WTC11 (cell line): Measurements from ENCODE around the gene CHST3. TPM values are rescaled to one million over a fixed set of nuclear protein-coding genes. Genes with fewer than 3 reads are reported as not detected.

ENCODE experiments used
- ATAC-seq: fragments of 200-7000 bp; cut with Tn5 transposase; 2 replicates; pipeline ENCODE4 v1.10.0; 2021; ENCODE audit warnings: mild to moderate bottlenecking, moderate library complexity
- CTCF ChIA-PET: fragments of 300-600 bp; sonication (Branson Sonifier 250); formaldehyde crosslinking; loops from one replicate; lab custom pipeline; 2021; ENCODE audit warnings: antibody characterized with exemption; lab: Charles Lee
- POLR2A ChIA-PET: fragments of 350-600 bp; sonication (Branson Sonifier 250); formaldehyde crosslinking; loops from one replicate; lab custom pipeline; 2021; ENCODE audit warnings: antibody characterized with exemption; lab: Charles Lee
- DNase-seq: peaks from one replicate; pipeline ENCODE4 v3.0.0; 2021; ENCODE audit warnings: low spot score
- H3K27ac Mint-ChIP-seq: 2 replicates; pipeline ENCODE4 v1.8.0; 2021; ENCODE audit warnings: mixed read lengths
- H3K27me3 Mint-ChIP-seq: 2 replicates; pipeline ENCODE4 v1.8.0; 2021; ENCODE audit warnings: low read depth, mild to moderate bottlenecking, moderate library complexity, mixed read lengths
- H3K36me3 Mint-ChIP-seq: 2 replicates; pipeline ENCODE4 v1.8.0; 2021; ENCODE audit warnings: mixed read lengths
- H3K4me1 Mint-ChIP-seq: 2 replicates; pipeline ENCODE4 v1.8.0; 2022; ENCODE audit warnings: mixed read lengths
- H3K4me3 Mint-ChIP-seq: 2 replicates; pipeline ENCODE4 v1.8.0; 2021; ENCODE audit warnings: mild to moderate bottlenecking, moderate library complexity, mixed read lengths
- H3K9me3 Mint-ChIP-seq: 2 replicates; pipeline ENCODE4 v1.8.0; 2021; ENCODE audit warnings: mixed read lengths
- AFF4 ChIP-seq: sonication (generic); formaldehyde crosslinking; IDR thresholded peaks from 2 replicates; pipeline ENCODE4 v1.8.1; 2023; ENCODE audit warnings: mild to moderate bottlenecking, missing genetic modification reagents, borderline replicate concordance
- ATF2 ChIP-seq: sonication (generic); formaldehyde crosslinking; IDR thresholded peaks from 2 replicates; pipeline ENCODE4 v1.8.1; 2022; ENCODE audit warnings: low read depth, missing genetic modification reagents, borderline replicate concordance
- ATF3 ChIP-seq: sonication (generic); formaldehyde crosslinking; conservative IDR thresholded peaks from 2 replicates; pipeline ENCODE4 v1.8.1; 2022; ENCODE audit warnings: mild to moderate bottlenecking, missing genetic modification reagents
- CBFB ChIP-seq: sonication (generic); formaldehyde crosslinking; IDR thresholded peaks from 2 replicates; pipeline ENCODE4 v1.8.1; 2022; ENCODE audit warnings: mild to moderate bottlenecking, low read depth, missing genetic modification reagents
- CREM ChIP-seq: sonication (generic); formaldehyde crosslinking; IDR thresholded peaks from 2 replicates; pipeline ENCODE4 v1.8.1; 2022; ENCODE audit warnings: mild to moderate bottlenecking, missing genetic modification reagents, moderate library complexity
- ELF4 ChIP-seq: sonication (generic); formaldehyde crosslinking; IDR thresholded peaks from 2 replicates; pipeline ENCODE4 v1.8.1; 2022; ENCODE audit warnings: low read depth, mild to moderate bottlenecking, moderate library complexity, missing genetic modification reagents
- ESRRA ChIP-seq: sonication (generic); formaldehyde crosslinking; IDR thresholded peaks from 2 replicates; pipeline ENCODE4 v1.8.1; 2022; ENCODE audit warnings: mild to moderate bottlenecking, missing genetic modification reagents, borderline replicate concordance
- FOXP4 ChIP-seq: sonication (generic); formaldehyde crosslinking; IDR thresholded peaks from 2 replicates; pipeline ENCODE4 v1.8.0; 2022; ENCODE audit warnings: mild to moderate bottlenecking, missing genetic modification reagents
- HMGA2 ChIP-seq: fragments of 250-450 bp; sonication (Bioruptor Pico); IDR thresholded peaks from 2 replicates; pipeline ENCODE4 v1.4.0; 2021; ENCODE audit warnings: mild to moderate bottlenecking, moderate library complexity
- JUN ChIP-seq: sonication (generic); formaldehyde crosslinking; IDR thresholded peaks from 2 replicates; pipeline ENCODE4 v1.8.0; 2023; ENCODE audit warnings: mild to moderate bottlenecking, missing genetic modification reagents
- KAT7 ChIP-seq: sonication (generic); formaldehyde crosslinking; IDR thresholded peaks from 2 replicates; pipeline ENCODE4 v1.8.1; 2023; ENCODE audit warnings: missing genetic modification reagents, mild to moderate bottlenecking, borderline replicate concordance
- MYBL2 ChIP-seq: sonication (generic); formaldehyde crosslinking; IDR thresholded peaks from 2 replicates; pipeline ENCODE4 v1.8.1; 2023; ENCODE audit warnings: mild to moderate bottlenecking, moderate library complexity, missing genetic modification reagents
- NFATC4 ChIP-seq: fragments of 250-450 bp; sonication (Bioruptor Pico); IDR thresholded peaks from 2 replicates; pipeline ENCODE4 v1.9.0; 2021; ENCODE audit warnings: mild to moderate bottlenecking
- NFE2L1 ChIP-seq: sonication (generic); formaldehyde crosslinking; IDR thresholded peaks from 2 replicates; pipeline ENCODE4 v1.8.1; 2023; ENCODE audit warnings: missing genetic modification reagents
- NR3C1 ChIP-seq: sonication (generic); formaldehyde crosslinking; conservative IDR thresholded peaks from 2 replicates; pipeline ENCODE4 v1.8.1; 2023; ENCODE audit warnings: low read depth, mild to moderate bottlenecking, missing genetic modification reagents
- OVOL2 ChIP-seq: fragments of 250-450 bp; sonication (Bioruptor Pico); IDR thresholded peaks from 2 replicates; pipeline ENCODE4 v1.9.0; 2021; ENCODE audit warnings: mild to moderate bottlenecking, borderline replicate concordance
- RELA ChIP-seq: sonication (generic); formaldehyde crosslinking; IDR thresholded peaks from 2 replicates; pipeline ENCODE4 v1.8.1; 2022; ENCODE audit warnings: missing genetic modification reagents, mild to moderate bottlenecking, borderline replicate concordance
- SMAD4 ChIP-seq: sonication (generic); formaldehyde crosslinking; IDR thresholded peaks from 2 replicates; pipeline ENCODE4 v1.8.0; 2022; ENCODE audit warnings: mild to moderate bottlenecking, missing genetic modification reagents
- TEAD4 ChIP-seq: sonication (generic); formaldehyde crosslinking; IDR thresholded peaks from 2 replicates; pipeline ENCODE4 v1.8.0; 2022; ENCODE audit warnings: mild to moderate bottlenecking, missing genetic modification reagents
- ZBTB43 ChIP-seq: sonication (generic); formaldehyde crosslinking; IDR thresholded peaks from 2 replicates; pipeline ENCODE4 v1.8.1; 2023; ENCODE audit warnings: mild to moderate bottlenecking, missing genetic modification reagents
- ZNF232 ChIP-seq: sonication (generic); formaldehyde crosslinking; IDR thresholded peaks from 2 replicates; pipeline ENCODE4 v1.8.0; 2022; ENCODE audit warnings: mild to moderate bottlenecking, missing genetic modification reagents
- ZNF671 ChIP-seq: fragments of 250-450 bp; sonication (Bioruptor Pico); IDR thresholded peaks from 2 replicates; pipeline ENCODE4 v1.8.0; 2021; ENCODE audit warnings: mild to moderate bottlenecking
- total RNA-seq: library from RNA; stranded (reverse); gene quantifications from 3 replicates; pipeline ENCODE4 v1.2.3, GENCODE V29; 2021

CHST3 gene
- total RNA-seq, 1 experiment from 2014 or later: 7.0 TPM

GRCh38 chr10:72006026-72006425 is 41.8 kb downstream of the CHST3 start (continued):
- TF ChIP-seq ELF4: no peak
- TF ChIP-seq FOXP4 (CRISPR knock-in tag): no peak
- TF ChIP-seq SMAD4 (CRISPR knock-in tag): no peak
- TF ChIP-seq NR3C1 (CRISPR knock-in tag): no peak
- TF ChIP-seq CREM (CRISPR knock-in tag): no peak
- no peak for TF ChIP-seq JUN (CRISPR knock-in tag)
- TF ChIP-seq TEAD4: no peak
- TF ChIP-seq OVOL2 (CRISPR knock-in tag): no peak
- TF ChIP-seq RELA (CRISPR knock-in tag): no peak

- Mint-ChIP-seq H3K36me3 (no peaks in the 10 kb centered on the region), H3K4me1 (peaks cover 3% of the 10 kb centered on the region; the same call in 1 of the 2 replicates), H3K27ac (no peak overlapping the region), H3K4me3 (no peak overlapping the region), H3K27me3 (no peaks in the 10 kb centered on the region), H3K9me3 (no peaks in the 10 kb centered on the region)
- TF ChIP-seq TEAD4 (no peak), ZNF232 (no peak), MYBL2 (no peak), HMGA2 (CRISPR knock-in tag) (no peak), ATF2 (CRISPR knock-in tag) (no peak), ATF3 (CRISPR knock-in tag) (no peak), ZNF671 (CRISPR knock-in tag) (no peak), KAT7 (CRISPR knock-in tag) (no peak), AFF4 (CRISPR knock-in tag) (no peak), NFE2L1 (CRISPR knock-in tag) (no peak), ZBTB43 (no peak), NFATC4 (no peak), ESRRA (CRISPR knock-in tag) (no peak), CBFB (CRISPR knock-in tag) (no peak)
- ChIA-PET POLR2A (interaction anchor here (0.6 kb wide), 1 partner anchor 29 kb away, joined by 3 read pairs; no protein-coding TSS in a partner anchor), CTCF (interaction anchor here (1.2 kb wide), 1 partner anchor 62 kb away, joined by 3 read pairs; no protein-coding TSS in a partner anchor)
- no peak for DNase-seq
- no peak for ATAC-seq
Observed at GRCh38 chr10:72007246-72007892, 43.2 kb downstream of the CHST3 start.
